Testis (tissue), 3 donors: ENCODE data around the gene HIF1A. TPM values are rescaled to one million over a fixed set of nuclear protein-coding genes. Genes with fewer than 3 reads are reported as not detected.
A peak's percentile ranks its signal among the peaks of the same experiment; 100 is the strongest.

Experiments
- DNase-seq: peaks from one replicate; pipeline ENCODE4 v3.0.0-alpha.2; 2019
- H3K27ac ChIP-seq, 2 donors: fragments of 200-600 bp; sonication (generic); one replicate each; pipeline ENCODE4 v1.5.1; 2019
- H3K27me3 ChIP-seq: fragments of 200-600 bp; sonication (generic); one replicate; pipeline ENCODE4 v1.5.1; 2019
- H3K36me3 ChIP-seq: fragments of 200-600 bp; sonication (generic); one replicate; pipeline ENCODE4 v1.5.1; 2017; ENCODE audit warnings: low read depth; ENCODE audit errors: missing control alignments
- H3K4me1 ChIP-seq: fragments of 200-600 bp; sonication (generic); one replicate; pipeline ENCODE4 v1.5.1; 2019
- H3K4me3 ChIP-seq, 2 donors: fragments of 200-600 bp; sonication (generic); one replicate each; pipeline ENCODE4 v1.5.1; 2017 to 2019
- H3K9me3 ChIP-seq: fragments of 200-600 bp; sonication (generic); one replicate; pipeline ENCODE4 v1.5.1; 2017
- POLR2A ChIP-seq: fragments of 450-650 bp; IDR thresholded peaks from one replicate; pipeline ENCODE4 v1.6.1; 2017; ENCODE audit warnings: antibody characterized with exemption, mild to moderate bottlenecking, moderate library complexity
- WGBS, 2 donors: methylation state at CpG; one replicate each; pipeline ENCODE4 v1.1.5; 2018; 5-methylcytosine and 5-hydroxymethylcytosine counted together
- intact Hi-C: fragments of 100-400 bp; cut with DNase I; formaldehyde crosslinking; loops from one replicate; pipeline ENCODE4 v1.15.1; 2023; ENCODE audit warnings: low total_unique reads
- polyA plus RNA-seq: library from polyadenylated mRNA; stranded (reverse); fragments of 350-450 nt; fragmentation: Illumina TruSeq; extraction: RNeasy Lipid Tissue Mini Kit (QIAGEN cat#74804); gene quantifications from one replicate; pipeline ENCODE4 v1.2.3, GENCODE V29; 2014; ENCODE audit warnings: low read depth, low replicate concordance; ENCODE audit not compliant: insufficient read depth
- total RNA-seq, 2 donors: library from RNA; depleted of rRNA; stranded (reverse); fragments of >200 nt; gene quantifications; one replicate each; pipeline ENCODE4 v1.2.3, GENCODE V29; 2016
- TF ChIP-seq, protein P1 (sequence below), 3 experiments: fragments of 450-650 bp in 2 of 3; fragments of 200-600 bp in 1 of 3; sonication (generic) in 1 of 3; IDR thresholded peaks; one replicate each; pipeline ENCODE4 v1.5.1; 2016 to 2019; ENCODE audit warnings: antibody characterized with exemption in 3 of 3, mild to moderate bottlenecking in 2 of 3, moderate library complexity in 1 of 3

The HIF1A gene
- total and polyA plus RNA-seq, 3 donors from 2014 or later, result 63.1 to 140 (median 105) TPM

DNA sequence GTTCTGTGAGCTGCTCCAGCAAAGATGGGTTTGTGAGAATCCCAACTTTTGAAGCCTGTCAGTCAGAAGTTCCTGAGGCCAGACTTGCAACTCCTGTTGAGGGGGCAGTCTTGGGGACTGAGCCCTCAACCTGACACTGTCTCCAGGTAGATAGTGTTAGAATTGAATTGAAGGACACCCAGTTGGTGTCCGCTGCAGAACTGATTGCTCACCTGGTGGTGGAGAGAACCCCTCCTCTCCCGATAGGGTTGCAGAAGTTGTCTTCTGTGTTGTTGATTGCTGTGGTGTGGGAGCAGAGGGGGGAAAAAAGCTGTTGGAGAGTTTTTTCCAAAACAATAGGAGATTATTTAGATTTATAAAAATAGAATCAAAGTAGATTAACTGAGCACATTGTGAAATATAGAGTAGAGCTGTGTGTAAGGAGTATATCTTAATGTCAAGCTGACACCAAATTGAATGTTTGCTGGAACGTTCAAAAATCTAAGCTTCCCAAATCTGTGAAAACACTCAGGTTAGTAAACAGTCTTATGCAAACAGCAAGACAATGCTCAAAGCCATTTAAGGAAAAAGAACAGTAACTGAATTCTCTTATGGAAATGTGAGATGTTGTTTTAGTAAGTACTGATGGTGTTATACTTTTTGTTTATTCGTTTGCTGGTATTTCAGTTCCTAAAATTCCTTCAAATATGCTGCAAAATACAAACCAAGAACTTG lies 18.6 kb downstream of the HIF1A start:
- WGBS, 2 donors, result 43 to 51% methylated on average over 4 of the region's 4 CpGs
- H3K36me3 ChIP-seq, result no peaks in the 10 kb centered on the region
- no peak for TF ChIP-seq POLR2A
- TF ChIP-seq, protein P1, sequence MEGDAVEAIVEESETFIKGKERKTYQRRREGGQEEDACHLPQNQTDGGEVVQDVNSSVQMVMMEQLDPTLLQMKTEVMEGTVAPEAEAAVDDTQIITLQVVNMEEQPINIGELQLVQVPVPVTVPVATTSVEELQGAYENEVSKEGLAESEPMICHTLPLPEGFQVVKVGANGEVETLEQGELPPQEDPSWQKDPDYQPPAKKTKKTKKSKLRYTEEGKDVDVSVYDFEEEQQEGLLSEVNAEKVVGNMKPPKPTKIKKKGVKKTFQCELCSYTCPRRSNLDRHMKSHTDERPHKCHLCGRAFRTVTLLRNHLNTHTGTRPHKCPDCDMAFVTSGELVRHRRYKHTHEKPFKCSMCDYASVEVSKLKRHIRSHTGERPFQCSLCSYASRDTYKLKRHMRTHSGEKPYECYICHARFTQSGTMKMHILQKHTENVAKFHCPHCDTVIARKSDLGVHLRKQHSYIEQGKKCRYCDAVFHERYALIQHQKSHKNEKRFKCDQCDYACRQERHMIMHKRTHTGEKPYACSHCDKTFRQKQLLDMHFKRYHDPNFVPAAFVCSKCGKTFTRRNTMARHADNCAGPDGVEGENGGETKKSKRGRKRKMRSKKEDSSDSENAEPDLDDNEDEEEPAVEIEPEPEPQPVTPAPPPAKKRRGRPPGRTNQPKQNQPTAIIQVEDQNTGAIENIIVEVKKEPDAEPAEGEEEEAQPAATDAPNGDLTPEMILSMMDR (IDR thresholded peaks at IDR 0.05), result no peak
- peak overlapping the region in 1 of 2 donors; percentile 3 for H3K27ac ChIP-seq
- peaks cover 17% of the 10 kb centered on the region for H3K4me1 ChIP-seq
- H3K27me3 ChIP-seq, result no peaks in the 10 kb centered on the region
- no peak for DNase-seq
- intact Hi-C loops, result no loop called here
- H3K4me3 ChIP-seq, result no peak overlapping the region
- no peaks in the 10 kb centered on the region for H3K9me3 ChIP-seq

GRCh38 chr14:61716956-61717355 lies 21.6 kb downstream of the HIF1A start:
- 71 to 78% methylated on average over 1 of the region's 1 CpG for WGBS, 2 donors
- no peak for DNase-seq
- TF ChIP-seq POLR2A, result no peak
- TF ChIP-seq, protein P1 (IDR thresholded peaks at IDR 0.05), result no peak
- no peaks in the 10 kb centered on the region for H3K36me3 ChIP-seq
- H3K27ac ChIP-seq, result no peak overlapping the region
- H3K4me1 ChIP-seq, result peaks cover 21% of the 10 kb centered on the region
- H3K27me3 ChIP-seq, result no peaks in the 10 kb centered on the region
- intact Hi-C loops, result no loop called here
- H3K4me3 ChIP-seq, result no peak overlapping the region
- no peaks in the 10 kb centered on the region for H3K9me3 ChIP-seq

- no peak overlapping the region for H3K27ac ChIP-seq
- TF ChIP-seq POLR2A, result no peak
- TF ChIP-seq, protein P1 (IDR thresholded peaks at IDR 0.05), result no peak
- 84 to 96% methylated on average over 2 of the region's 2 CpGs for WGBS, 2 donors
- no peaks in the 10 kb centered on the region for H3K9me3 ChIP-seq
- H3K4me1 ChIP-seq, result peaks cover 17% of the 10 kb centered on the region
- no peaks in the 10 kb centered on the region for H3K27me3 ChIP-seq
- no peak overlapping the region for H3K4me3 ChIP-seq
- no peaks in the 10 kb centered on the region for H3K36me3 ChIP-seq
- intact Hi-C loops, result no loop called here
- no peak for DNase-seq
These were observed 22.7 kb downstream of the HIF1A start for GRCh38 chr14:61718039-61718438.

GRCh38 chr14:61719344-61720293 lies 24.3 kb downstream of the HIF1A start:
- Histone ChIP-seq H3K36me3 (no peaks in the 10 kb centered on the region), H3K9me3 (no peaks in the 10 kb centered on the region), H3K4me3 (no peak overlapping the region), H3K27ac (no peak overlapping the region), H3K27me3 (no peaks in the 10 kb centered on the region), H3K4me1 (peaks cover 11% of the 10 kb centered on the region)
- TF ChIP-seq, protein P1 (IDR thresholded peaks at IDR 0.05), result no peak
- TF ChIP-seq POLR2A, result no peak
- no peak for DNase-seq
- intact Hi-C loops, result no loop called here
- WGBS, 2 donors, result 60 to 75% methylated on average over 5 of the region's 5 CpGs
